Neural cell (in vitro differentiated cells): ENCODE data around the gene P2RX2. TPM values are rescaled to one million over a fixed set of nuclear protein-coding genes. Genes with fewer than 3 reads are reported as not detected.

Experiments used
- H2AFZ ChIP-seq: fragments of 200-600, 300-800 bp; sonication (generic), shearing (Covaris generic); 2 replicates; pipeline ENCODE4 v1.6.0; 2014; ENCODE audit warnings: low read depth, mild to moderate bottlenecking, antibody characterized with exemption, low read length, moderate library complexity
- H3F3A ChIP-seq: fragments of 200-600 bp; shearing (Covaris generic); 2 replicates; pipeline ENCODE4 v1.6.1; 2016; ENCODE audit warnings: mild to moderate bottlenecking, moderate library complexity, mixed read lengths, antibody characterized with exemption, low read length; ENCODE audit not compliant: insufficient read depth, poor library complexity, severe bottlenecking
- H3K27ac ChIP-seq: fragments of 200-600, 300-800 bp; sonication (generic), shearing (Covaris generic); 2 replicates; pipeline ENCODE4 v1.5.1; 2014; ENCODE audit warnings: mild to moderate bottlenecking, low read length, moderate library complexity
- H3K27me3 ChIP-seq: fragments of 300-800, 200-600 bp; sonication (generic), shearing (Covaris generic); 2 replicates; pipeline ENCODE4 v1.6.0; 2014; ENCODE audit warnings: mild to moderate bottlenecking, low read depth, low read length, moderate library complexity; ENCODE audit not compliant: insufficient read depth
- H3K36me3 ChIP-seq: fragments of 300-800, 200-600 bp; sonication (generic), shearing (Covaris generic); 2 replicates; pipeline ENCODE4 v1.5.1; 2014; ENCODE audit warnings: mild to moderate bottlenecking, antibody characterized with exemption, low read length, moderate library complexity; ENCODE audit not compliant: insufficient read depth
- H3K4me2 ChIP-seq: fragments of 300-800, 200-600 bp; sonication (generic), shearing (Covaris generic); 2 replicates; pipeline ENCODE4 v1.6.0; 2014; ENCODE audit warnings: mild to moderate bottlenecking, low read length
- H3K4me3 ChIP-seq: fragments of 300-800, 200-600 bp; sonication (generic), shearing (Covaris generic); 2 replicates; pipeline ENCODE4 v1.5.1; 2014; ENCODE audit warnings: mild to moderate bottlenecking, low read length, moderate library complexity
- H3K79me2 ChIP-seq: fragments of 200-600 bp; shearing (Covaris generic); replicated peaks from 2 replicates; pipeline ENCODE4 v1.6.0; 2014; ENCODE audit warnings: mild to moderate bottlenecking, low read length, moderate library complexity; ENCODE audit not compliant: insufficient read depth
- H3K9ac ChIP-seq: fragments of 300-800, 200-600 bp; sonication (generic), shearing (Covaris generic); 2 replicates; pipeline ENCODE4 v1.6.1; 2016; ENCODE audit warnings: mild to moderate bottlenecking, low read length, mixed read lengths
- H3K9me2 ChIP-seq: fragments of 200-600 bp; shearing (Covaris generic); 2 replicates; pipeline ENCODE4 v1.6.1; 2016; ENCODE audit warnings: mild to moderate bottlenecking, low read length, mixed read lengths; ENCODE audit not compliant: insufficient read depth
- H3K9me3 ChIP-seq: fragments of 200-600, 300-800 bp; sonication (generic), shearing (Covaris generic); 2 replicates; pipeline ENCODE4 v1.6.1; 2016; ENCODE audit warnings: mild to moderate bottlenecking, mixed run types, low read length, moderate library complexity, mixed read lengths
- H4K20me1 ChIP-seq: fragments of 200-600 bp; shearing (Covaris generic); 2 replicates; pipeline ENCODE4 v1.6.1; 2016; ENCODE audit warnings: mild to moderate bottlenecking, mixed run types; ENCODE audit not compliant: insufficient read depth
- EP300 ChIP-seq: fragments of 450-650 bp; conservative IDR thresholded peaks from 2 replicates; pipeline ENCODE4 v1.6.1; 2014; ENCODE audit warnings: antibody characterized with exemption, mild to moderate bottlenecking, moderate library complexity; ENCODE audit not compliant: poor library complexity, severe bottlenecking
- EZH2 ChIP-seq: fragments of 200-600, 300-800 bp; shearing (Covaris generic), sonication (generic); IDR thresholded peaks from 2 replicates; pipeline ENCODE4 v1.6.1; 2014; ENCODE audit warnings: antibody characterized with exemption, low read length, borderline replicate concordance, mild to moderate bottlenecking; ENCODE audit not compliant: insufficient read depth, poor library complexity, severe bottlenecking
- MXI1 ChIP-seq: fragments of 450-650 bp; conservative IDR thresholded peaks from 2 replicates; pipeline ENCODE4 v1.6.1; 2014; ENCODE audit warnings: antibody characterized with exemption, mild to moderate bottlenecking; ENCODE audit not compliant: poor library complexity, severe bottlenecking
- POLR2AphosphoS5 ChIP-seq: IDR thresholded peaks from 2 replicates; pipeline ENCODE4 v1.6.1; 2012
- RAD21 ChIP-seq: fragments of 450-650 bp; conservative IDR thresholded peaks from 2 replicates; pipeline ENCODE4 v1.6.1; 2014; ENCODE audit warnings: antibody characterized with exemption, mild to moderate bottlenecking, moderate library complexity
- SMC3 ChIP-seq: fragments of 450-650 bp; conservative IDR thresholded peaks from 2 replicates; pipeline ENCODE4 v1.6.1; 2014; ENCODE audit warnings: antibody characterized with exemption, mild to moderate bottlenecking, moderate library complexity; ENCODE audit not compliant: poor library complexity
- TAF1 ChIP-seq: IDR thresholded peaks from 2 replicates; pipeline ENCODE4 v1.6.1; 2012; ENCODE audit warnings: low read depth
- polyA plus RNA-seq: library from polyadenylated mRNA; depleted of rRNA; stranded (reverse); fragments of >200 nt; gene quantifications from 2 replicates; pipeline ENCODE4 v1.2.3, GENCODE V29; 2014
- TF ChIP-seq, protein P1 (sequence below): IDR thresholded peaks from 2 replicates; pipeline ENCODE4 v1.6.1; 2012; ENCODE audit warnings: borderline replicate concordance
- TF ChIP-seq, protein P2 (sequence below): fragments of 450-650 bp; IDR thresholded peaks from 2 replicates; pipeline ENCODE4 v1.5.1; 2014; ENCODE audit warnings: antibody characterized with exemption, mild to moderate bottlenecking, moderate library complexity; ENCODE audit not compliant: poor library complexity, severe bottlenecking

P2RX2 gene
- polyA plus RNA-seq, 1 donor from 2014 or later = not detected

DNA sequence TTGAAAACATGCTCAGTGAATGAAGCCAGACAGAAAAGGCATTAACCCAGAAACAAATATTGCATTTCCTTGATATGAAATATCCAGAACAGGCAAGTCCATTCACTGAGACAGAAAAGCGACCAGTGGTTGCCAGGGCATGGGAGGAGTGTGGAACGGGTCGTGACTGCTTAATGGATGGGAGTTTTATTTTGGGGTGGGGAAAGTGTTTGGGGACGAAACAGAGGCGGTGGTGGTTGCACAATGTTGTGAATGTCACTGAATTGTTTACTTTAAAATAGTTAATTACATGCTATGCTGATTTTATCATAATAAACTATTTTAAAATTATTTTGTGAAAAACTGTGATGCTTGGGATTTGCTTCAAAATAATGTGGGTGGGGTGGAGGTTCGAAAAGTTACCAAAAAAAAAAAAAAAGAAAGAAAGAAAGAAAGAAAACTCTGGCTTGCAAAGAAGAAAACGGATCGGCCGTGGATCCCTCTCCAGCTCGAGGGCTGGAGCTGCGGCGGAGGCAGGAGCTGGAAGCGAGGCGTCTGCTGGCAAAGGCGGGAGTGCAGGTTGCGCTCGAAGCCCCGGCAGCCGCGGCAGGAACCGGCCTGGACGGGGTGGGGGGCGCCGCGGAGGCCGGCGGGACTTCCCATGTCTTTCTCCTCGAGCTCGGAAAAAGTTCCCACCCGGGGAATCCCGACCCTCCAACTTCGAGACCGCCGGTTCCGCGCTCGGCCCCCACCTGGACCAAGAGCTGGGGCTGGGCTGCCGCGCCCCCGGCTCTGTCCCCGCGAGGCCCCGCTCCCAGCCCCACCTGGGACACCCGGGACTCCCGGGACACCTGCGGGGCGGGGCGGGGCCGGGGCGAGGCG is 524 bp upstream of the P2RX2 start:
- Histone ChIP-seq H3K79me2 (no peaks in the 10 kb centered on the region), H3K27me3 (peaks cover 36% of the 10 kb centered on the region)
- TF ChIP-seq TAF1 (no peak), RAD21 (no peak), POLR2AphosphoS5 (no peak), MXI1 (no peak), EP300 (no peak), EZH2 (no peak), SMC3 (no peak)
- TF ChIP-seq, protein P1, sequence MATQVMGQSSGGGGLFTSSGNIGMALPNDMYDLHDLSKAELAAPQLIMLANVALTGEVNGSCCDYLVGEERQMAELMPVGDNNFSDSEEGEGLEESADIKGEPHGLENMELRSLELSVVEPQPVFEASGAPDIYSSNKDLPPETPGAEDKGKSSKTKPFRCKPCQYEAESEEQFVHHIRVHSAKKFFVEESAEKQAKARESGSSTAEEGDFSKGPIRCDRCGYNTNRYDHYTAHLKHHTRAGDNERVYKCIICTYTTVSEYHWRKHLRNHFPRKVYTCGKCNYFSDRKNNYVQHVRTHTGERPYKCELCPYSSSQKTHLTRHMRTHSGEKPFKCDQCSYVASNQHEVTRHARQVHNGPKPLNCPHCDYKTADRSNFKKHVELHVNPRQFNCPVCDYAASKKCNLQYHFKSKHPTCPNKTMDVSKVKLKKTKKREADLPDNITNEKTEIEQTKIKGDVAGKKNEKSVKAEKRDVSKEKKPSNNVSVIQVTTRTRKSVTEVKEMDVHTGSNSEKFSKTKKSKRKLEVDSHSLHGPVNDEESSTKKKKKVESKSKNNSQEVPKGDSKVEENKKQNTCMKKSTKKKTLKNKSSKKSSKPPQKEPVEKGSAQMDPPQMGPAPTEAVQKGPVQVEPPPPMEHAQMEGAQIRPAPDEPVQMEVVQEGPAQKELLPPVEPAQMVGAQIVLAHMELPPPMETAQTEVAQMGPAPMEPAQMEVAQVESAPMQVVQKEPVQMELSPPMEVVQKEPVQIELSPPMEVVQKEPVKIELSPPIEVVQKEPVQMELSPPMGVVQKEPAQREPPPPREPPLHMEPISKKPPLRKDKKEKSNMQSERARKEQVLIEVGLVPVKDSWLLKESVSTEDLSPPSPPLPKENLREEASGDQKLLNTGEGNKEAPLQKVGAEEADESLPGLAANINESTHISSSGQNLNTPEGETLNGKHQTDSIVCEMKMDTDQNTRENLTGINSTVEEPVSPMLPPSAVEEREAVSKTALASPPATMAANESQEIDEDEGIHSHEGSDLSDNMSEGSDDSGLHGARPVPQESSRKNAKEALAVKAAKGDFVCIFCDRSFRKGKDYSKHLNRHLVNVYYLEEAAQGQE = no peak
- TF ChIP-seq, protein P2, sequence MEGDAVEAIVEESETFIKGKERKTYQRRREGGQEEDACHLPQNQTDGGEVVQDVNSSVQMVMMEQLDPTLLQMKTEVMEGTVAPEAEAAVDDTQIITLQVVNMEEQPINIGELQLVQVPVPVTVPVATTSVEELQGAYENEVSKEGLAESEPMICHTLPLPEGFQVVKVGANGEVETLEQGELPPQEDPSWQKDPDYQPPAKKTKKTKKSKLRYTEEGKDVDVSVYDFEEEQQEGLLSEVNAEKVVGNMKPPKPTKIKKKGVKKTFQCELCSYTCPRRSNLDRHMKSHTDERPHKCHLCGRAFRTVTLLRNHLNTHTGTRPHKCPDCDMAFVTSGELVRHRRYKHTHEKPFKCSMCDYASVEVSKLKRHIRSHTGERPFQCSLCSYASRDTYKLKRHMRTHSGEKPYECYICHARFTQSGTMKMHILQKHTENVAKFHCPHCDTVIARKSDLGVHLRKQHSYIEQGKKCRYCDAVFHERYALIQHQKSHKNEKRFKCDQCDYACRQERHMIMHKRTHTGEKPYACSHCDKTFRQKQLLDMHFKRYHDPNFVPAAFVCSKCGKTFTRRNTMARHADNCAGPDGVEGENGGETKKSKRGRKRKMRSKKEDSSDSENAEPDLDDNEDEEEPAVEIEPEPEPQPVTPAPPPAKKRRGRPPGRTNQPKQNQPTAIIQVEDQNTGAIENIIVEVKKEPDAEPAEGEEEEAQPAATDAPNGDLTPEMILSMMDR = no peak

DNA sequence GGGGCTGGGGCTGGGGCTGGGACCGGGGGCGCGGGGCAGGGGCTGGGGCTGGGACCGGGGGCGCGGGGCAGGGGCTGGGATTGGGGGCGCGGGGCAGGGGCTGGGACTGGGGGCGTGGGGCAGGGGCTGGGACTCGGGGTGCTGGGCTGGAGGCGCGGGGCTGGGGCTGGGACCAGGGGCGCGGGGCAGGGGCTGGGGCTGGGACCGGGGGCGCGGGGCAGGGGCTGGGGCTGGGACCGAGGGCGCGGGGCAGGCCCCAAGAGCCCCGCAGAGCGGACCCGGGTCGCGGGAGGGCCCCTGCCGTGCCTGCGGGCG is 452 bp downstream of the P2RX2 start:
- no peak for TF ChIP-seq EZH2
- TF ChIP-seq SMC3 = no peak
- TF ChIP-seq TAF1 = no peak
- no peak for TF ChIP-seq RAD21
- no peak for TF ChIP-seq POLR2AphosphoS5
- TF ChIP-seq EP300 = no peak
- TF ChIP-seq, protein P1 = no peak
- TF ChIP-seq, protein P2 = no peak
- no peak for TF ChIP-seq MXI1
- H3K79me2 ChIP-seq = no peaks in the 10 kb centered on the region
- no peak overlapping the region for H2AFZ ChIP-seq
- H3K9me2 ChIP-seq = no peaks in the 10 kb centered on the region
- no peak overlapping the region for H3K4me3 ChIP-seq
- no peak overlapping the region for H3K27ac ChIP-seq
- no peak overlapping the region for H3K4me2 ChIP-seq
- no peaks in the 10 kb centered on the region for H3K36me3 ChIP-seq
- peaks cover 12% of the 10 kb centered on the region for H3K9me3 ChIP-seq
- H4K20me1 ChIP-seq = no peaks in the 10 kb centered on the region
- H3K27me3 ChIP-seq = peaks cover 36% of the 10 kb centered on the region
- H3K9ac ChIP-seq = no peak overlapping the region
- H3F3A ChIP-seq = no peaks in the 10 kb centered on the region

More for the DNA sequence above, 524 bp upstream of the P2RX2 start:
- H2AFZ ChIP-seq = no peak overlapping the region
- peak overlapping the region; percentile 51 for H3K4me3 ChIP-seq
- H3K36me3 ChIP-seq = no peaks in the 10 kb centered on the region
- H3K27ac ChIP-seq = no peak overlapping the region
- H3K9ac ChIP-seq = no peak overlapping the region
- H3K4me2 ChIP-seq = no peak overlapping the region
- H3K9me3 ChIP-seq = peaks cover 12% of the 10 kb centered on the region
- H3K9me2 ChIP-seq = no peaks in the 10 kb centered on the region
- no peaks in the 10 kb centered on the region for H4K20me1 ChIP-seq
- H3F3A ChIP-seq = no peaks in the 10 kb centered on the region
